Sigmoid colon (tissue), 4 donors: Measurements from ENCODE around the gene OR4C13.

Source experiments
- POLR2A ChIP-seq, 2 donors: fragments of 450-650 bp; IDR thresholded peaks; one replicate each; pipeline ENCODE4 v1.6.1; 2016; ENCODE audit warnings: antibody characterized with exemption in 2 of 2, mild to moderate bottlenecking in 2 of 2, moderate library complexity in 2 of 2
- POLR2AphosphoS5 ChIP-seq, 4 donors: sonication (generic); formaldehyde crosslinking; IDR thresholded peaks; one replicate each; pipeline ENCODE4 v1.6.1; 2017; ENCODE audit warnings: antibody characterized with exemption in 4 of 4
- TF ChIP-seq, protein P1 (sequence below), 4 experiments: fragments of 450-650 bp in 3 of 4; fragments of 200-600 bp in 1 of 4; IDR thresholded peaks; one replicate each; pipeline ENCODE4 v1.5.1; 2016 to 2019; ENCODE audit warnings: antibody characterized with exemption in 4 of 4, mild to moderate bottlenecking in 3 of 4, moderate library complexity in 2 of 4

DNA sequence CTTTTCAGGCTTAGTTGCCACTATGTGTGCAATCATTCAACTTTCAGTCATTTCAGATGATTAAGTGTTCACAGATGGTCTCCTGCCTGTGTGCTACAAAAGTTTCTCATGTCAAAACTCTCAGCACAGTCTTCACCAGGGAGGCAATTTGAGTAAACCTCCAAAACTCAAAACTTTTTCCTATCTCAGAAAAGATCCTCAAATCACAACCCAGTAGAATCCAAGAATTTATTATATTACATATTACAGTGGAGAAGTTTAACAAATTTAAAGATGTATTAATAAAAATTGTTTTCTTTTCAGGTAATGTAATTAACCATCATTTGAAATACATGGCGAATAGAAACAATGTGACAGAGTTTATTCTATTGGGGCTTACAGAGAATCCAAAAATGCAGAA lies at the start of gene OR4C13:
- TF ChIP-seq, protein P1, sequence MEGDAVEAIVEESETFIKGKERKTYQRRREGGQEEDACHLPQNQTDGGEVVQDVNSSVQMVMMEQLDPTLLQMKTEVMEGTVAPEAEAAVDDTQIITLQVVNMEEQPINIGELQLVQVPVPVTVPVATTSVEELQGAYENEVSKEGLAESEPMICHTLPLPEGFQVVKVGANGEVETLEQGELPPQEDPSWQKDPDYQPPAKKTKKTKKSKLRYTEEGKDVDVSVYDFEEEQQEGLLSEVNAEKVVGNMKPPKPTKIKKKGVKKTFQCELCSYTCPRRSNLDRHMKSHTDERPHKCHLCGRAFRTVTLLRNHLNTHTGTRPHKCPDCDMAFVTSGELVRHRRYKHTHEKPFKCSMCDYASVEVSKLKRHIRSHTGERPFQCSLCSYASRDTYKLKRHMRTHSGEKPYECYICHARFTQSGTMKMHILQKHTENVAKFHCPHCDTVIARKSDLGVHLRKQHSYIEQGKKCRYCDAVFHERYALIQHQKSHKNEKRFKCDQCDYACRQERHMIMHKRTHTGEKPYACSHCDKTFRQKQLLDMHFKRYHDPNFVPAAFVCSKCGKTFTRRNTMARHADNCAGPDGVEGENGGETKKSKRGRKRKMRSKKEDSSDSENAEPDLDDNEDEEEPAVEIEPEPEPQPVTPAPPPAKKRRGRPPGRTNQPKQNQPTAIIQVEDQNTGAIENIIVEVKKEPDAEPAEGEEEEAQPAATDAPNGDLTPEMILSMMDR (IDR thresholded peaks at IDR 0.05): no peak
- TF ChIP-seq POLR2AphosphoS5 (IDR thresholded peaks at IDR 0.05): no peak
- TF ChIP-seq POLR2A (IDR thresholded peaks at IDR 0.05): no peak
